PFSK-1 (cell line): ENCODE measurements around the gene TERT.

Source experiments
- POLR2AphosphoS5 ChIP-seq: IDR thresholded peaks from 2 replicates; pipeline ENCODE4 v1.6.1; 2012; ENCODE audit warnings: low read depth, mild to moderate bottlenecking, control low read depth, low read length, moderate library complexity
- REST ChIP-seq, 2 experiments: IDR thresholded peaks; 2 replicates each; pipeline versions ENCODE4 v1.6.1 to v1.8.0; 2011 to 2012; ENCODE audit warnings: low read depth in 2 of 2, low read length in 2 of 2, control low read depth in 1 of 2, inconsistent platforms in 1 of 2, mild to moderate bottlenecking in 1 of 2, moderate library complexity in 1 of 2; ENCODE audit not compliant: insufficient read depth in 1 of 2

GRCh38 chr5:1281038-1281882 is 13.6 kb downstream of the TERT start:
- TF ChIP-seq POLR2AphosphoS5 (no peak), REST (IDR thresholded peaks at IDR 0.05; ENCODE audit: insufficient read depth in 1 of 2, low read depth in 2 of 2, low read length in 2 of 2) (no peak)
